Measurements from ENCODE around the gene TNNC2. TPM values are rescaled to one million over a fixed set of nuclear protein-coding genes. Genes with fewer than 3 reads are reported as not detected.

TNNC2 gene
- total RNA-seq, 1 experiment from 2014 or later: 4.6 TPM

DNA sequence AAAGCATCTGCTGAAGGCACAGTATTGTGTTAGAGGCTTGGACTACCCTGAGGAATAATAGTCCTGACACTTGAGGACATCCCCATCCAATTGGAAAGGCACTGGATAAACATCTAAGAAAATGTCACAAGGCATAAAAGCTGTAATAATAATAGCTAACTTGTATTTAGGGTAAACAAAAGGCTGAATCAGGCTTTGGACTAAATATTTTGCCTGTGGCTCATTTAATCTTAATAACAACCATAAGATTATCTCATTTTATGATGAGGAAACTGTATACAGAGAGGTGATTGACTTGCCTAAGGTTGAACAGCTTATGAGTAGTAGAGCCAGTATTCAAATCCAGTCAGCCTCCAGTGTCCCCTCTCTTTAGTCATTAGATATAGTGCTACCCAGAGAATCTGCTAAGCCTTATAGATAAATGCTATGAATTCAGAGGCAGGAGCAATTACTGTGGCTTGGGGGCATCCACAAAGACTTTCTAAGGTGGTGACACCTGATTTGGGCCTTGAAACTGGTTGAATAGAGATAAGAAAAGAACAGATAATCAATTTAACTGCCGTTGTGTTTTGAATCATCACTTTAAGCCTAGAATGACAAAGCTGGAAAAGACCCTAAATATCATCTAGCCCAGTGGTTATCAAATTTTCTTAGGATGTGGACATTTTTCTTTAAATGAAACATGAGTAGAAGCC is 46.4 kb upstream of the TNNC2 start:
- H2BK5ac ChIP-seq (ENCODE audit: insufficient read length, low read length): no peak overlapping the region
- H2BK12ac ChIP-seq (ENCODE audit: insufficient read length, low read depth, low read length): no peak overlapping the region
- H3K79me2 ChIP-seq (ENCODE audit: insufficient read depth, low read length): no peaks in the 10 kb centered on the region
- no peak overlapping the region for H2AFZ ChIP-seq (ENCODE audit: low read length)
- no peak overlapping the region for H3K18ac ChIP-seq (ENCODE audit: insufficient read length, low read depth, low read length)
- no peaks in the 10 kb centered on the region for H3K9me3 ChIP-seq (ENCODE audit: control insufficient read depth, low read depth, low read length)
- H4K8ac ChIP-seq (replicated peaks; ENCODE audit: insufficient read length, low read depth, low read length): no peak overlapping the region
- no peak overlapping the region for H4K91ac ChIP-seq (ENCODE audit: insufficient read length, low read depth, low read length)
- WGBS (ENCODE audit: extremely low coverage, insufficient read length, low lambda C conversion rate): no CpG with 5 or more reads among the region's 1 CpG
- H3K4me2 ChIP-seq (ENCODE audit: insufficient read depth, insufficient read length, low read length): no peak overlapping the region
- no peak overlapping the region for H2AK5ac ChIP-seq (ENCODE audit: insufficient read length, low read length)
- H3K56ac ChIP-seq (ENCODE audit: insufficient read length, low read depth, low read length): no peak overlapping the region
- no peaks in the 10 kb centered on the region; the same call in 1 of the 2 replicates for H3K4me1 ChIP-seq (ENCODE audit: insufficient read depth, low read length)
- no peak overlapping the region for H2BK15ac ChIP-seq (ENCODE audit: low read depth, low read length)
- peaks cover 0 to 12% (median 0%) of the 10 kb centered on the region in 3 experiments; a peak in 3 of 7 replicates for H3K36me3 Mint-ChIP-seq (ENCODE audit: insufficient read depth in 1 of 3, low read depth in 3 of 3)
- no peaks in the 10 kb centered on the region for H3K27me3 ChIP-seq (ENCODE audit: insufficient read depth, low read length)
- H4K5ac ChIP-seq (ENCODE audit: insufficient read length, low read depth, low read length): no peak overlapping the region
- H2BK20ac ChIP-seq (ENCODE audit: low read depth, low read length, poor library complexity, severe bottlenecking): no peak overlapping the region
- TF ChIP-seq, protein P1, sequence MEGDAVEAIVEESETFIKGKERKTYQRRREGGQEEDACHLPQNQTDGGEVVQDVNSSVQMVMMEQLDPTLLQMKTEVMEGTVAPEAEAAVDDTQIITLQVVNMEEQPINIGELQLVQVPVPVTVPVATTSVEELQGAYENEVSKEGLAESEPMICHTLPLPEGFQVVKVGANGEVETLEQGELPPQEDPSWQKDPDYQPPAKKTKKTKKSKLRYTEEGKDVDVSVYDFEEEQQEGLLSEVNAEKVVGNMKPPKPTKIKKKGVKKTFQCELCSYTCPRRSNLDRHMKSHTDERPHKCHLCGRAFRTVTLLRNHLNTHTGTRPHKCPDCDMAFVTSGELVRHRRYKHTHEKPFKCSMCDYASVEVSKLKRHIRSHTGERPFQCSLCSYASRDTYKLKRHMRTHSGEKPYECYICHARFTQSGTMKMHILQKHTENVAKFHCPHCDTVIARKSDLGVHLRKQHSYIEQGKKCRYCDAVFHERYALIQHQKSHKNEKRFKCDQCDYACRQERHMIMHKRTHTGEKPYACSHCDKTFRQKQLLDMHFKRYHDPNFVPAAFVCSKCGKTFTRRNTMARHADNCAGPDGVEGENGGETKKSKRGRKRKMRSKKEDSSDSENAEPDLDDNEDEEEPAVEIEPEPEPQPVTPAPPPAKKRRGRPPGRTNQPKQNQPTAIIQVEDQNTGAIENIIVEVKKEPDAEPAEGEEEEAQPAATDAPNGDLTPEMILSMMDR (conservative IDR thresholded peaks at IDR 0.05): no peak
- no peaks in the 10 kb centered on the region for H3K23me2 ChIP-seq (ENCODE audit: insufficient read length, low read depth, low read length, poor library complexity, severe bottlenecking)
- H3K27ac ChIP-seq (ENCODE audit: insufficient read length, low read depth, low read length): no peak overlapping the region
- no peak overlapping the region for H3K4me3 Mint-ChIP-seq
- no peaks in the 10 kb centered on the region for H3K9me3 Mint-ChIP-seq
- H3K14ac ChIP-seq (ENCODE audit: insufficient read depth, low read length): no peak overlapping the region
- no peaks in the 10 kb centered on the region for H3K79me1 ChIP-seq (ENCODE audit: insufficient read depth, low read depth, low read length, poor library complexity, severe bottlenecking)
- H3K4me1 Mint-ChIP-seq: no peaks in the 10 kb centered on the region
- no peaks in the 10 kb centered on the region for H3K27me3 Mint-ChIP-seq (ENCODE audit: low read depth)
- H4K20me1 ChIP-seq (ENCODE audit: control insufficient read depth, insufficient read depth, insufficient read length): no peaks in the 10 kb centered on the region
- H3K9ac ChIP-seq (ENCODE audit: extremely low read depth, insufficient read length, low read length): no peak overlapping the region
- H3T11ph ChIP-seq (ENCODE audit: low read length): no peak overlapping the region
- H3K27ac Mint-ChIP-seq: no peak overlapping the region
- no peak overlapping the region for H2BK120ac ChIP-seq (ENCODE audit: low read depth, low read length, poor library complexity, severe bottlenecking)
- DNase-seq: no peak
- H3K23ac ChIP-seq (ENCODE audit: insufficient read length, low read depth, low read length): no peak overlapping the region
- H3K4ac ChIP-seq (ENCODE audit: low read depth, low read length): no peak overlapping the region

All from H9 (cell line).